T-helper 1 cell treated with Interleukin-12 subunit alpha and Interleukin-12 subunit beta and Interleukin-4 antibody, amounts not matched to agents 30 μg/mL and 1 μg/mL, for 36 hours (primary cell): Measurements from ENCODE around the gene SRGAP2B.
"Not testable (repeated sequence)": the region's sequence is repeated elsewhere in the genome, so short reads cannot be mapped to it uniquely, and the experiment has no call there.

ENCODE experiments used
- H3K27ac Mint-ChIP-seq: one replicate; pipeline ENCODE4 v1.8.0; 2021; ENCODE audit warnings: mild to moderate bottlenecking, mixed read lengths
- H3K27me3 Mint-ChIP-seq: one replicate; pipeline ENCODE4 v1.8.0; 2021; ENCODE audit warnings: low read depth, mixed read lengths
- H3K36me3 Mint-ChIP-seq: one replicate; pipeline ENCODE4 v1.8.0; 2021; ENCODE audit warnings: low read depth, mixed read lengths
- H3K4me1 Mint-ChIP-seq: one replicate; pipeline ENCODE4 v1.8.0; 2021; ENCODE audit warnings: low read depth, mixed read lengths
- H3K4me3 Mint-ChIP-seq: one replicate; pipeline ENCODE4 v1.8.0; 2021; ENCODE audit warnings: mild to moderate bottlenecking, moderate library complexity, mixed read lengths
- H3K9me3 Mint-ChIP-seq: one replicate; pipeline ENCODE4 v1.8.0; 2021; ENCODE audit warnings: mixed read lengths

SRGAP2B gene

GRCh38 chr1:145112703-145113102, 17.6 kb upstream of the SRGAP2B start:
- not testable (repeated sequence) for H3K36me3 Mint-ChIP-seq, H3K9me3 Mint-ChIP-seq, H3K4me3 Mint-ChIP-seq, H3K27me3 Mint-ChIP-seq, H3K4me1 Mint-ChIP-seq, H3K27ac Mint-ChIP-seq

DNA sequence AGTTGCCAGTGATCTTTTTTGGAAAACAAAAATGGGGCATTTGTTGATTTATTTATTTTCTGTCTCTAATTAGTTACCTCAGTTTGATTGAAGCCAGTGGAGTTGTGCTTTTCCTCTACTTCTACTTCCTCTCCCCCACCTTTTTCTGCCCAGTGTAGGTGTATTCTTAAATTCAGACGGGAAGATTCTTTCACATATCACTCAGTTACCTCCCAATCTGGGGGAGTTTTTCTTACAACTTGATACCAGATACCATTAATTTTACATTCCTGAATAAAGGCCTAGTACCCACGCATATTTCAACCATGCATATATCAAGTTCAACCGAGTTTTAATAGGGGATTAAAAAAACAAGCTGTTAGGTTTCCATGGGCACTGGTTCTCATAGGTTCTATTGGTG, 16.5 kb upstream of the SRGAP2B start:
- H3K9me3 Mint-ChIP-seq, H3K27me3 Mint-ChIP-seq, H3K4me3 Mint-ChIP-seq: not testable (repeated sequence)

GRCh38 chr1:145103294-145103693, 8.2 kb upstream of the SRGAP2B start:
- not testable (repeated sequence) for H3K4me1 Mint-ChIP-seq, H3K36me3 Mint-ChIP-seq, H3K4me3 Mint-ChIP-seq, H3K27me3 Mint-ChIP-seq, H3K27ac Mint-ChIP-seq, H3K9me3 Mint-ChIP-seq

More for the DNA sequence above, 16.5 kb upstream of the SRGAP2B start:
- not testable (repeated sequence) for H3K4me1 Mint-ChIP-seq, H3K27ac Mint-ChIP-seq, H3K36me3 Mint-ChIP-seq

- H3K27ac Mint-ChIP-seq, H3K4me3 Mint-ChIP-seq, H3K9me3 Mint-ChIP-seq, H3K36me3 Mint-ChIP-seq, H3K4me1 Mint-ChIP-seq, H3K27me3 Mint-ChIP-seq: not testable (repeated sequence)
Observed at GRCh38 chr1:145101725-145102124, 6.6 kb upstream of the SRGAP2B start.

GRCh38 chr1:145094655-145095211, 395 bp downstream of the SRGAP2B start:
- H3K27me3 Mint-ChIP-seq, H3K4me1 Mint-ChIP-seq, H3K36me3 Mint-ChIP-seq, H3K27ac Mint-ChIP-seq, H3K9me3 Mint-ChIP-seq: not testable (repeated sequence)
- H3K4me3 Mint-ChIP-seq: peak overlapping the region; percentile 40

DNA sequence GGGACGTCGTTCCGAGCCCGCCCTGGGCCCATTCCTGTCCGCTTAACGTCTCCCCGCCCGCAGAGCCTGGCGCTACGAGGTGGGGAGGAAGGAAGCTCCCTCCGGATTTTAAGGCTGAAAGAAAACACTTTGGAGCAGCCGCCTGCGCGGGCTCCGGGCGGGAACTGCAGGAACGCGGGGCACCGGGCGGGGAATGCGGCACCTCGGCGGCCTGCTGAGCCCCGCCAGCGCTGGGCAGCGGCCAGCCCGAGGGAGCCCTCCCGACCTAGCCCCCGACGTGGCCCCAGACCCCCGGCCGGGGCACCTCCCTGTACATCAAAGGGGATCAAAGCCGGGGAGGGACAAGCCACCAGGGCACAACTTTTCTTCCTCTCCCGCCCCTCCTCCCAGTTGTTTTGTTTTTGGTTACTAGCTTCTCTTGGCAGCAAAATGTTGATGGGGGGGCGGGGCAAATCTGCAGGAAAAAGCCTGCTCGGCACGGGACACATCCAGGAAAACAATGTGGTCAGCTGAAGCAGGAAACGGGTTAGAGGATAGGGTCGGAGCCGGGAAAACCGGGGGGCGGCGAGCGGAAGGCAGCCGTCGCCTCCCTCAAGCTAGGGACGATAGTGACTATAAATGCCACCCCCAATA, 1.5 kb downstream of the SRGAP2B start:
- not testable (repeated sequence) for H3K9me3 Mint-ChIP-seq, H3K4me1 Mint-ChIP-seq, H3K27me3 Mint-ChIP-seq, H3K36me3 Mint-ChIP-seq
- Mint-ChIP-seq H3K27ac (peak overlapping the region; percentile 75), H3K4me3 (peak overlapping the region; percentile 92)

- not testable (repeated sequence) for H3K36me3 Mint-ChIP-seq, H3K4me3 Mint-ChIP-seq, H3K4me1 Mint-ChIP-seq, H3K27me3 Mint-ChIP-seq, H3K27ac Mint-ChIP-seq, H3K9me3 Mint-ChIP-seq
Observed at GRCh38 chr1:145082483-145083255, 12.5 kb downstream of the SRGAP2B start.

- H3K4me1 Mint-ChIP-seq, H3K4me3 Mint-ChIP-seq, H3K36me3 Mint-ChIP-seq, H3K27me3 Mint-ChIP-seq, H3K27ac Mint-ChIP-seq, H3K9me3 Mint-ChIP-seq: not testable (repeated sequence)
Observed at GRCh38 chr1:145080193-145080592, 14.9 kb downstream of the SRGAP2B start.

DNA sequence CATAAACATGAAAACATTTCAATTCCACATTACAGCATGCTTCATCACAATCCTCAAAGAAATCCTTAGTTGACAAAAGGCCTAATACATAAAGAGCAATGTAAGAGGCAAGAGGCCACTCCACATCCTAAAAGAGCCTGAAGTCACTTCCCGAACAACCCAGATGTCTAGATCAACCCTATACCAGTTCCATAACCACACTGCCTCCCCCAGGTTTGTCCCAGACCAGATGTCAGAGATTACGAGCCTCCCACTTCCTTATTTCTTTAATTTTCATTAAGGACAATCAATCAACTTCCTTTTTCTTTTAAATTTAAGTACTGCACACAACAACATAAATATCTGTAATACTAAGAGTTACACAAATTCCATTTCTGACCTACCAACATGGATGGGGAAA, 15.4 kb downstream of the SRGAP2B start:
- not testable (repeated sequence) for H3K27ac Mint-ChIP-seq, H3K4me1 Mint-ChIP-seq, H3K9me3 Mint-ChIP-seq, H3K36me3 Mint-ChIP-seq, H3K4me3 Mint-ChIP-seq, H3K27me3 Mint-ChIP-seq

DNA sequence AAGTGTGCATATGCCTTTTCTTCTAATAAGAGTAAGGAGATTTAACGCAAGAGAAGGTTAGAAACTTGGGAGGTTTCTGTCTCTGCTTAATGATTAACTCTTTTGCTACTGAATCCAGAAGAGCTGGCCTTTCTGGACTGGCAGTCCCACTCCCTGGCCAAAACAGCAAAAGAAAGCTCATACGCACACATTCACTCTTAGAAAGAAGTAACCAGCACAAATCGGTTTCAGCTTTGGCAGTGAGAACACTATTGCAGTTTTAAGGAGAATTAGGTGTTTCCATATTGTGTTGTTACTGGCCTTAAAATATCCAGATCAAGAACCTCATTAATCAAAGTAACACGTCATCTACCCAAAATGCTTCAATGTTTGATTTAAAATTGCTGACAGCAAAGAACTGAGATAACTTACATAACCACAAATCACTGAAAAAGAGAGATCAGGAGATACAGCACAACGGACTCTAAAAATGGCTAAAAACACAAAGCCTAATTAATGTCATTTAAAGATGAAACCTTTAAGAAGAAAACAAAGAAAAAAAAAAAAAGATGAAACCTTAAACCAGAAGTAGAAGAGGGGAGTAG, 16.2 kb downstream of the SRGAP2B start:
- not testable (repeated sequence) for H3K4me1 Mint-ChIP-seq, H3K4me3 Mint-ChIP-seq, H3K27me3 Mint-ChIP-seq, H3K9me3 Mint-ChIP-seq, H3K36me3 Mint-ChIP-seq, H3K27ac Mint-ChIP-seq

DNA sequence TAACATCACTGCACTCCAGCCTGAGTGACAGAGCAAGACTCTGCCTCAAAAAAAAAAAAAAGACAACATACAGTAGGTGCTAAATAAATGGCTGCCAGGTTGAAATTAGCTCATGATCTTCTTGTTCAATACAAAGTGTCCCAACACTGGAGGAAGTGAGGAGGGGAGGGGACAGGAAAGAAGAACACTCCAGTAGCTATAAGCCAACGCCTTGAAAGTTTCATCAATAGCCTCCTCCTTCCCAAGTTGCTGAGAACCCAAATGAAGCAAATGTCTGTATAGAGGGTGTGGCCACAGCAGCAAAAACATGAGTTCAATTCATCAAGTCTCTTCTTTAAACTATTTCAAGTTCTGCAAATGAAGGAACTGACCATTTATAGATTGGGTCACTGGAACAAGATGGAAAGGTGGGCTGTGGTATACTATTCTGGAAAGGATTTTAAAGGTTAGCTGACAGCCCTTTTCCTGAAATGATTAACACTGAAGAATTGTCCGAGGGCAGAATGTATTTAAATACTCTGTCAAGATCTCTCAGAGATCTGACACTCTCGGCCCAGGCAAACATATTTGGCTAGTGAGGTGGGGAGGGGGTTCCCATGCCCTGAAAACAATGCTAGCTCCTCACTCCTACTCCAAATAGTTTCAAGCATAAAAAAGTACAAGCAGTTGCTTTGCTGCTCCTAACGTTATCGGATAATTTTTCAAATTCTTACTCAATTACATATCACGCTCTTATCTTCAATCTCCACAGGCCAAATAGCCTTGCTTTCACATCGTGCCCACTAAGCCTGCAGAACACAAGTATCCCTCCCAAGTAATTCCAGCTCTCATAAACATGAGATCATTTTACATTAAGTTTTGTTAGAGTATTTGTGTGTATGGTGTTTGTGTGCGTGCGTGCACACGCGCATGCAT, 17.0 kb downstream of the SRGAP2B start:
- H3K4me3 Mint-ChIP-seq, H3K9me3 Mint-ChIP-seq, H3K27ac Mint-ChIP-seq, H3K27me3 Mint-ChIP-seq, H3K36me3 Mint-ChIP-seq, H3K4me1 Mint-ChIP-seq: not testable (repeated sequence)

DNA sequence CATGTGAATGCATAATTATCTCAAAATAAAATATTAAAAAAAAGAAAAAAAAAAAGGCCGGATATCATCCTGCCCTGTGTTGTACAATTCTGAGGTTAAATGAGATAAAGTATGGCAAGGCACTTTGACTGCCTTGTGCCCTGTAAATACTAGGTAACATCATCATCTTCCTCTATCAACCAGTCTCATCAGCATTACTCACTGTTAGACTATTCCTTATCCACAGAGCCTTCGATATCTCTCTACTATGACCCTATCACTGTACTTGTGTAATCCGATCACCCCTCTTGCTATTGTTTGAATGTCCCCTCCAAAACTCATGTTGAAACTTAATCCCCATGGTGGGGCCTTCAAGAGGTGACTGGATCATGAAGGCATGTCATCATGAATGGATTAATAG, 18.3 kb downstream of the SRGAP2B start:
- not testable (repeated sequence) for H3K9me3 Mint-ChIP-seq, H3K27ac Mint-ChIP-seq, H3K4me3 Mint-ChIP-seq, H3K4me1 Mint-ChIP-seq, H3K27me3 Mint-ChIP-seq, H3K36me3 Mint-ChIP-seq

GRCh38 chr1:145074021-145074559, 21.0 kb downstream of the SRGAP2B start:
- not testable (repeated sequence) for H3K4me3 Mint-ChIP-seq, H3K36me3 Mint-ChIP-seq, H3K4me1 Mint-ChIP-seq, H3K27ac Mint-ChIP-seq, H3K9me3 Mint-ChIP-seq, H3K27me3 Mint-ChIP-seq

DNA sequence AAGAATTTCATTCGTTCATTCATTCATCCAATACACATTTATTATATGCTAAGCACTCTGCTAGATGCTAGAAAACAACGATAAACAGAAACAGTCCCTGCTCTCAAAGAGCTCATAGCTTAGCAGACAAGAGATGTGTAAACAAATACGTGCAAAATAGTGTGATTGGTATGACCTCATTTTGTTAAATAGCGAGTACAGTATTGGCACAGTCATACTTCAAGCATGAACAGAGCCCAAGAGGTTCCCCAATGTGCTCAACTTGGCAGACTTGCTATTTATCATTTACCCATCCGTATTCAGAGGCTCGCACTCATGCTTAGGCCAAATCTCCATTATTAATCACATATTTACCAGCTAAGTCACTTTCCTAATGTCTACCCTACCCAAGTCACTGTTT, 23.6 kb downstream of the SRGAP2B start:
- not testable (repeated sequence) for H3K9me3 Mint-ChIP-seq, H3K4me3 Mint-ChIP-seq, H3K36me3 Mint-ChIP-seq, H3K27ac Mint-ChIP-seq, H3K4me1 Mint-ChIP-seq, H3K27me3 Mint-ChIP-seq
